ENCODE measurements around the gene IPP. TPM values are rescaled to one million over a fixed set of nuclear protein-coding genes. Genes with fewer than 3 reads are reported as not detected.
A peak's percentile ranks its signal among the peaks of the same experiment; 100 is the strongest.
"Not testable (repeated sequence)": the region's sequence is repeated elsewhere in the genome, so short reads cannot be mapped to it uniquely, and the experiment has no call there.

Gene IPP
- total RNA-seq, 6 experiments from 2014 or later = 5.5 to 12.9 (median 8.3) TPM

GRCh38 chr1:45721207-45721606 lies 29.2 kb downstream of the IPP start:
- Histone ChIP-seq H3K27ac (no peak overlapping the region), H3K4me3 (no peak overlapping the region), H3K9me3 (no peaks in the 10 kb centered on the region), H3K27me3 (no peaks in the 10 kb centered on the region), H3K4me1 (no peaks in the 10 kb centered on the region), H3K36me3 (peaks cover 0 to 7% (median 0%) of the 10 kb centered on the region in 4 donors)
- no peak for TF ChIP-seq CTCF (IDR thresholded peaks at IDR 0.05)
- TF ChIP-seq POLR2A (IDR thresholded peaks at IDR 0.05) = no peak
- intact Hi-C loops (cut with DNase I) = no loop called here
- WGBS (ENCODE audit: insufficient coverage, low coverage, low lambda C conversion rate, missing lambda C conversion rate) = 100% methylated on average over 1 of the region's 1 CpG
- no peak for DNase-seq
- ATAC-seq = no peak

DNA sequence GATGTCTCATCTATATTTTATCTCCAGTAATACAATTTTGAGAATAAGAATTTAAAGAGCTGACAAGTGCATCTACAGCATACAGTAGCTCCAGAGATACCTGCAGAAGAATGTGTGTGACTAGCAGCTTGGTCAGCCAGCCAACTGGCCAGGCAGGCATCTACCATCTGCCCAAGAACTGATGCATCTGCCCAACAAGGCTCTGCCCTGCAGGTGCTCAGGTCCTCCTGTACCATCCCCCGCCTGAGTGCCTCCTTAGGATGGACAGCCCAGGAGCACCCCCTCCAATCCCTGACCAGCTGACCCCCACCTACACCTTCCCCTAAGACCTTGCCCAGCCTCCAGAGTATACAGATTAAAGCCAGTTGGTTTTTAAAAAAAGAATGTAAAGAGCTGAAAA lies 32.2 kb downstream of the IPP start:
- no peak overlapping the region for H3K4me3 ChIP-seq
- H3K36me3 ChIP-seq = peaks cover 0 to 16% (median 0%) of the 10 kb centered on the region in 4 donors
- WGBS (ENCODE audit: insufficient coverage, low coverage, low lambda C conversion rate, missing lambda C conversion rate) = no CpG with 5 or more reads among the region's 1 CpG
- H3K27me3 ChIP-seq = no peaks in the 10 kb centered on the region
- H3K4me1 ChIP-seq = no peaks in the 10 kb centered on the region
- DNase-seq = no peak
- peak in 1 of 4 donors; percentile 23 for ATAC-seq
- H3K9me3 ChIP-seq = no peaks in the 10 kb centered on the region
- TF ChIP-seq CTCF (IDR thresholded peaks at IDR 0.05) (no peak), POLR2A (IDR thresholded peaks at IDR 0.05) (no peak)
- no peak overlapping the region for H3K27ac ChIP-seq
- intact Hi-C loops (cut with DNase I) = no loop called here

GRCh38 chr1:45717386-45717785 lies 33.1 kb downstream of the IPP start:
- H3K4me3 ChIP-seq; H3K9me3 ChIP-seq; ATAC-seq; DNase-seq; H3K27ac ChIP-seq; H3K27me3 ChIP-seq; H3K4me1 ChIP-seq; intact Hi-C loops (cut with DNase I): not testable (repeated sequence)
- peaks cover 0 to 22% (median 0%) of the 10 kb centered on the region in 4 donors for H3K36me3 ChIP-seq
- 79% methylated on average over 8 of the region's 8 CpGs for WGBS (ENCODE audit: insufficient coverage, low coverage, low lambda C conversion rate, missing lambda C conversion rate)

DNA sequence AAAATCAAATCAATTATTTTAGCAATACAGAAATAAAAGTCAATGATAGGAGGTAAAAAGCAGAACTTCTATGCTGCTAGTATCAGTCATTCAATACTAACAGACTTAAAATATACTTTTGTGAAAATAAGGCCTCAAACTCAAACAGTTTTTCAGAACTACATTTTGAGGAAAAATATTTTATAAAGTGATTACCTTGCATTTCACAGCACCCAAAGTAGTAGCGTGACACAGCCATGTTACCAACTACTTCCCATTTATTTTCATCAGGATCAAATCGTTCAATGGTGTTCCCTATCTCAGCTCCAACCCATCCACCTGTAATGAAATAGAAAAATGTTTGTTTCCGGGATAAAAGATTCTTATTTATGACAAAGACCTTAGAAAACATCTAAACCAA lies 33.8 kb downstream of the IPP start:
- Histone ChIP-seq H3K36me3 (peaks cover 0 to 25% (median under 1%) of the 10 kb centered on the region in 4 donors), H3K4me3 (no peak overlapping the region), H3K4me1 (no peaks in the 10 kb centered on the region), H3K27me3 (no peaks in the 10 kb centered on the region), H3K27ac (no peak overlapping the region), H3K9me3 (no peaks in the 10 kb centered on the region)
- intact Hi-C loops (cut with DNase I) = no loop called here
- no peak for DNase-seq
- no peak for ATAC-seq
- WGBS (ENCODE audit: insufficient coverage, low coverage, low lambda C conversion rate, missing lambda C conversion rate) = 95% methylated on average over 3 of the region's 3 CpGs
- TF ChIP-seq POLR2A (IDR thresholded peaks at IDR 0.05) = no peak
- TF ChIP-seq CTCF (IDR thresholded peaks at IDR 0.05) = no peak

GRCh38 chr1:45713711-45714110 lies 36.7 kb downstream of the IPP start:
- no peaks in the 10 kb centered on the region for H3K9me3 ChIP-seq
- intact Hi-C loops (cut with DNase I) = no loop called here
- DNase-seq (no peak), ATAC-seq (no peak)
- no peak overlapping the region for H3K27ac ChIP-seq
- peaks cover 0 to 31% (median 3%) of the 10 kb centered on the region in 4 donors for H3K36me3 ChIP-seq
- H3K4me3 ChIP-seq = no peak overlapping the region
- TF ChIP-seq POLR2A (IDR thresholded peaks at IDR 0.05) = no peak
- TF ChIP-seq CTCF (IDR thresholded peaks at IDR 0.05) = no peak
- no peaks in the 10 kb centered on the region for H3K4me1 ChIP-seq
- 92% methylated on average over 3 of the region's 3 CpGs for WGBS (ENCODE audit: insufficient coverage, low coverage, low lambda C conversion rate, missing lambda C conversion rate)
- no peaks in the 10 kb centered on the region for H3K27me3 ChIP-seq

Measured in right lobe of liver (tissue), 6 donors.